Motor neuron (in vitro differentiated cells): ENCODE data around the gene ACSF3. TPM values are rescaled to one million over a fixed set of nuclear protein-coding genes. Genes with fewer than 3 reads are reported as not detected.
A peak's percentile ranks its signal among the peaks of the same experiment; 100 is the strongest.

Experiments used
- ATAC-seq, 8 experiments: fragments of 200-7000 bp; cut with Tn5 transposase; replicated peaks in 6 of 8; 2 replicates each; pipeline ENCODE4 v1.8.0; 2021; ENCODE audit warnings: mild to moderate bottlenecking in 8 of 8, moderate library complexity in 8 of 8
- H3K27ac ChIP-seq, 2 donors: fragments of 250-450 bp; sonication (Bioruptor Pico); 2 replicates each; pipeline ENCODE4 v1.9.0; 2021; ENCODE audit warnings: antibody characterized with exemption in 2 of 2, mild to moderate bottlenecking in 2 of 2, moderate library complexity in 1 of 2
- H3K4me1 ChIP-seq, 2 donors: fragments of 250-450 bp; sonication (Bioruptor Pico); replicated peaks in 1 of 2; 2 replicates each; pipeline ENCODE4 v1.6.1; 2021; ENCODE audit warnings: antibody characterized with exemption in 2 of 2, mild to moderate bottlenecking in 2 of 2, moderate library complexity in 1 of 2
- H3K4me3 ChIP-seq, 5 donors: fragments of 250-450 bp; sonication (Bioruptor Pico); 2 replicates each; pipeline ENCODE4 v1.9.0; 2021; ENCODE audit warnings: antibody characterized with exemption in 5 of 5, mild to moderate bottlenecking in 5 of 5, moderate library complexity in 4 of 5
- WGBS, 10 experiments: fragments of 450-650 bp; shearing (Covaris generic); methylation state at CpG; one replicate each; pipeline ENCODE4 v1.0.0; 2022; 5-methylcytosine and 5-hydroxymethylcytosine counted together
- in situ Hi-C, 9 experiments: fragments of 400-800 bp; cut with MboI; loops; one replicate each; pipeline ENCODE4 v1.15.0; 2021; ENCODE audit warnings: low sequenced_read_pairs in 9 of 9, low pct_unique_long_range_greater_than_20kb in 2 of 9; ENCODE audit not compliant: unreplicated experiment in 9 of 9
- total RNA-seq, 8 experiments: library from RNA; unstranded; fragments of 300-600 nt; gene quantifications; 2 replicates each; pipeline versions ENCODE4 v1.2.3 to v1.2.4, GENCODE V29; 2022

The ACSF3 gene
- total RNA-seq, 8 experiments from 2014 or later = 7.7 to 39.8 (median 13.8) TPM

DNA sequence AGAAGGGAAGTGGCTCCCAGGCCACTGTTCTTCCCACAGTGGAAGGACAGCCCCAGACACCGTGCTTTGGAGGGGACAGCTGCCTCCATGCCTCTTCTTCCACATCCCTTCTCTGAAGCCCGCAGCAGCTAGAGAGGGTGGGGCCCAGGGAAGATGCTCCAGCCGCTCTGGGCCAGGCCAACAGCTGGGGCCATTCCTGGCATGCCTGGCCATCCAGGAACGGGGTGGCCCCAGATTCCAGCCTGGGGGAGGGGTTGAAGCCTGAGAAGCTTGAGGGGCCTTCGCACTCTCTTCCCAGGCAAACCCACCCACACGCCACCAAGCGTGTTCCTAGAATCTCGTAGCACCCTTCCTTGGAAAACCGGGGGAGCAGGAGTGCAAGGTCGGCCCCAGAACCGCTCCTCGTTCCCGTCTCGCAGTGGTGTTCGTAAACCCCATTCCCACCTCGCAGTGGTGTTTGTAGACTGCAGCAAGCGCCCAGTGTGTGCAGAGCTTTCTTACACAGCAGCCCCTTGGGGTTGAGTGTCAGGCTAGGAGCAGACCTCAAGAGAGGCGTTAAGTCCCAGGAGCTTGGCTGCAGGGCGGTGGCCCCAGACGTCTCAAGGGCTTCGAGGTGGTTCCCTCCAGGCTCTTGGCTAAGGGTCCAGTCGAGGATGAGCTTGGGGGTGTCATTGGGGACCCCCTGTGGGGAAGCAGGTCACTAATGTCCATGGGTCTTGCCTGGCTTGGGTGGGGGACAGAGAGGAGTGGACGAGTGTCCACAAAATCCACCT is 80.6 kb downstream of the ACSF3 start:
- Histone ChIP-seq H3K4me1 (peaks cover 10 to 15% of the 10 kb centered on the region in 2 donors), H3K27ac (no peak overlapping the region), H3K4me3 (no peak overlapping the region)
- in situ Hi-C loops = loop anchor here in 3 of 9 experiments (25.0 kb wide), 3 partner anchors 237 to 437 kb away; partner anchors contain the start of genes APRT (in 1 of the 3) and CDT1 (in 1 of the 3)
- no peak for ATAC-seq
- WGBS, 10 experiments = 0 to 87% (median 77%) methylated on average over 1 to 12 of the region's 23 CpGs; no CpG with 5 or more reads in 4 of the 10 experiments

DNA sequence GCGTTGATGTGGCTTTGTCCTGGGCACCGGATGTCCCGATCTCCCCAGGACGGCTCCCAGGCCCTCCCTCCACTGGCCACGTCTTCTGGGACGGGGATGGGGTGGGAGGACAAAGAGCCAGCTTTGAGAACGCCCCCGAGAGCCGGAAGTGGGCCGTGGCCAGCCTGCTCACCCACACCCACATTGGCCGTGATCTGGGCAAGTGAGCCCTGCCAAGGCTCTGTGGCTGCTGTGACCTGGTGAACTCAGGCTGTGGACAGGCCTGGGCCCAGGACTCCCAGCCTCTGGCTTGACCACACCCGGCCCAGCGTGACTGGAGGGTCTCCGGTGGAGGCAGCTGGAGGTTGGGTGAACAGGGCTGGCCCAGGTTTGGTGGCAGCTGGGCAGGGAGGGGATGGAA is 81.2 kb downstream of the ACSF3 start:
- peak in 1 of 8 experiments; percentile 3 for ATAC-seq
- Histone ChIP-seq H3K4me1 (peaks cover 10 to 15% of the 10 kb centered on the region in 2 donors), H3K4me3 (no peak overlapping the region), H3K27ac (no peak overlapping the region)
- in situ Hi-C loops = loop anchor here in 3 of 9 experiments (25.0 kb wide), 3 partner anchors 238 to 438 kb away; partner anchors contain the start of genes APRT (in 1 of the 3) and CDT1 (in 1 of the 3)
- WGBS, 10 experiments = no CpG with 5 or more reads among the region's 14 CpGs

- H3K27ac ChIP-seq = no peak overlapping the region
- peaks cover 10 to 15% of the 10 kb centered on the region in 2 donors for H3K4me1 ChIP-seq
- 80% methylated on average over 1 of the region's 20 CpGs; no CpG with 5 or more reads in 8 of the 10 experiments for WGBS, 10 experiments
Measured at GRCh38 chr16:89175280-89176146, 81.9 kb downstream of the ACSF3 start.

DNA sequence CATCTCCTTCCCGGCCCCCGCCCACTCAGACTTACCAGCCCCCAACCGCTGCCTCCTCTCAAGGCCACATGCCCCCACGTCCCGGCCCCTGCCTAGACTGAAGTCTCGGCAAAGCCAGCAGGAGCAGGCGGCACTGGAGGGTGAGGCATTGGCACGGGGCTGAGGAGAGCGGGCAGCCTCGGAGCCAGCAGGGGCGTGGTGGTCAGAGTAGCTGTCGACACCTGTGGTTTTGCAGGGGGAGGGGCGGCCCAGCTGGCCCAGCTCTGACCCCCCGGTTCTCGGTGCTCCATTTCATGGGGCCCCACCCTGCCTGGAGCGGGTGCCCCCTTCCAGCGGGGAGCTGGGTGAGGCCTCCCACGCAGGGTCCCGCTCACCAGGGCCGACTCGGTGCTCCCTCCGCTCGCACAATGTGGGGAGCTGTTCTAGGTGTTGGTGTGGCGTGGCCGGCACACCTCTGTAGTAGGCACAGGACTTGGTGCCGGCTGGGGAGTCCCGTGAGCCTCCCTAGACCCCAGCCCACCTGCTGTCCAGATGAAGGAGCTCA is 82.6 kb downstream of the ACSF3 start:
- Histone ChIP-seq H3K4me3 (no peak overlapping the region), H3K27ac (no peak overlapping the region), H3K4me1 (peaks cover 10 to 11% of the 10 kb centered on the region in 2 donors)
- ATAC-seq = no peak
- in situ Hi-C loops = no loop called here
- 77 to 80% (median 80%) methylated on average over 2 to 10 of the region's 27 CpGs; no CpG with 5 or more reads in 7 of the 10 experiments for WGBS, 10 experiments

More at GRCh38 chr16:89175280-89176146, 81.9 kb downstream of the ACSF3 start:
- ATAC-seq = no peak
- in situ Hi-C loops = no loop called here
- H3K4me3 ChIP-seq = no peak overlapping the region

GRCh38 chr16:89176717-89177116 is 83.1 kb downstream of the ACSF3 start:
- ATAC-seq = no peak
- Histone ChIP-seq H3K4me3 (no peak overlapping the region), H3K27ac (no peak overlapping the region), H3K4me1 (peaks cover 10% of the 10 kb centered on the region in 2 donors)
- 100% methylated on average over 2 of the region's 9 CpGs; no CpG with 5 or more reads in 9 of the 10 experiments for WGBS, 10 experiments
- in situ Hi-C loops = no loop called here

- in situ Hi-C loops = no loop called here
- Histone ChIP-seq H3K4me3 (no peak overlapping the region), H3K27ac (no peak overlapping the region), H3K4me1 (peaks cover 8 to 10% of the 10 kb centered on the region in 2 donors)
- 80% methylated on average over 2 of the region's 12 CpGs; no CpG with 5 or more reads in 9 of the 10 experiments for WGBS, 10 experiments
- ATAC-seq = no peak
Measured at GRCh38 chr16:89177501-89177900, 83.8 kb downstream of the ACSF3 start.

- peak in 1 of 8 experiments; percentile 3 for ATAC-seq
- no peak overlapping the region for H3K4me3 ChIP-seq
- in situ Hi-C loops = no loop called here
- WGBS, 10 experiments = 60 to 83% (median 80%) methylated on average over 1 to 4 of the region's 24 CpGs; no CpG with 5 or more reads in 7 of the 10 experiments
- H3K4me1 ChIP-seq = peaks cover under 1 to 2% of the 10 kb centered on the region in 2 donors
- no peak overlapping the region for H3K27ac ChIP-seq
Measured at GRCh38 chr16:89178453-89179147, 84.9 kb downstream of the ACSF3 start.

GRCh38 chr16:89179148-89179484 is 85.5 kb downstream of the ACSF3 start:
- in situ Hi-C loops = no loop called here
- Histone ChIP-seq H3K4me1 (no peaks in the 10 kb centered on the region), H3K27ac (no peak overlapping the region), H3K4me3 (no peak overlapping the region)
- peak in 1 of 8 experiments; percentile 9 for ATAC-seq
- 65% methylated on average over 2 of the region's 19 CpGs; no CpG with 5 or more reads in 9 of the 10 experiments for WGBS, 10 experiments

GRCh38 chr16:89179656-89180315 is 86.1 kb downstream of the ACSF3 start:
- H3K4me1 ChIP-seq = no peaks in the 10 kb centered on the region
- no peak overlapping the region for H3K27ac ChIP-seq
- H3K4me3 ChIP-seq = no peak overlapping the region
- 33 to 100% (median 80%) methylated on average over 1 to 8 of the region's 25 CpGs; no CpG with 5 or more reads in 5 of the 10 experiments for WGBS, 10 experiments
- no peak for ATAC-seq
- in situ Hi-C loops = no loop called here

- 40 to 80% (median 48%) methylated on average over 2 to 11 of the region's 13 CpGs; no CpG with 5 or more reads in 4 of the 10 experiments for WGBS, 10 experiments
- Histone ChIP-seq H3K4me3 (no peak overlapping the region), H3K4me1 (no peaks in the 10 kb centered on the region), H3K27ac (no peak overlapping the region)
- in situ Hi-C loops = no loop called here
- no peak for ATAC-seq
Measured at GRCh38 chr16:89183463-89183862, 89.8 kb downstream of the ACSF3 start.

GRCh38 chr16:89183975-89184676 is 90.5 kb downstream of the ACSF3 start:
- Histone ChIP-seq H3K4me1 (no peaks in the 10 kb centered on the region), H3K27ac (no peak overlapping the region), H3K4me3 (no peak overlapping the region)
- 20 to 100% (median 63%) methylated on average over 1 to 7 of the region's 26 CpGs; no CpG with 5 or more reads in 6 of the 10 experiments for WGBS, 10 experiments
- in situ Hi-C loops = no loop called here
- ATAC-seq = peak in 1 of 8 experiments; percentile 6

- in situ Hi-C loops = no loop called here
- Histone ChIP-seq H3K4me1 (no peaks in the 10 kb centered on the region), H3K27ac (no peak overlapping the region), H3K4me3 (no peak overlapping the region)
- 40 to 78% (median 62%) methylated on average over 1 to 4 of the region's 9 CpGs; no CpG with 5 or more reads in 6 of the 10 experiments for WGBS, 10 experiments
- ATAC-seq = no peak
Measured at GRCh38 chr16:89184677-89184932, 91.0 kb downstream of the ACSF3 start.
